HEK293 (cell line): ENCODE measurements around the gene KCNQ2.

ENCODE experiments used
- CTCF ChIA-PET: fragments of 350-600 bp; formaldehyde crosslinking; extraction: SDS; loops from one replicate; lab custom pipeline; 2021; ENCODE audit warnings: antibody characterized with exemption; lab: Yijun Ruan, JAX
- POLR2A ChIA-PET: fragments of 300-600 bp; formaldehyde crosslinking; extraction: SDS; loops from one replicate; lab custom pipeline; 2020; ENCODE audit warnings: antibody characterized with exemption, inconsistent platforms; lab: Yijun Ruan, JAX
- H3K27ac ChIP-seq: fragments of 200-500 bp; sonication (Bioruptor generic); 2 replicates; pipeline ENCODE4 v1.5.1; 2014; ENCODE audit warnings: low read depth, low read length, control low read depth, inconsistent platforms; ENCODE audit errors: extremely low read depth
- H3K36me3 ChIP-seq, 2 experiments: fragments of 200-500 bp in 1 of 2; sonication (Bioruptor generic) in 1 of 2; 1 replicate in 1 of 2; 2 replicates in 1 of 2; pipeline ENCODE4 v1.5.1; 2014 to 2017; ENCODE audit warnings: inconsistent platforms in 2 of 2, low read length in 2 of 2; ENCODE audit not compliant: control insufficient read depth in 2 of 2, insufficient read depth in 1 of 2
- H3K4me1 ChIP-seq: fragments of 200-500 bp; sonication (Bioruptor generic); 2 replicates; pipeline ENCODE4 v1.5.1; 2014; ENCODE audit warnings: mild to moderate bottlenecking, low read length, inconsistent platforms; ENCODE audit not compliant: control insufficient read depth, insufficient read depth
- H3K4me3 ChIP-seq: 2 replicates; pipeline ENCODE4 v1.5.1; 2011; ENCODE audit warnings: low read depth, mild to moderate bottlenecking, control low read depth, low read length, moderate library complexity
- H3K9me3 ChIP-seq: fragments of 200-500 bp; sonication (Bioruptor generic); 2 replicates; pipeline ENCODE4 v1.5.1; 2014; ENCODE audit warnings: low read depth, low read length, inconsistent platforms; ENCODE audit not compliant: control insufficient read depth, insufficient read depth
- ELK4 ChIP-seq: IDR thresholded peaks from 2 replicates; pipeline ENCODE4 v1.6.1; 2011; ENCODE audit warnings: mild to moderate bottlenecking, low read depth, low read length, borderline replicate concordance
- OSR2 ChIP-seq: fragments of 450-650 bp; formaldehyde crosslinking; IDR thresholded peaks from 2 replicates; pipeline ENCODE4 v1.5.1; 2016; ENCODE audit warnings: missing biosample characterization, missing genetic modification characterization
- RBAK ChIP-seq: fragments of 450-650 bp; formaldehyde crosslinking; IDR thresholded peaks from 2 replicates; pipeline ENCODE4 v1.5.1; 2016; ENCODE audit warnings: missing biosample characterization, missing genetic modification characterization
- SETDB1 ChIP-seq: IDR thresholded peaks from one replicate; pipeline ENCODE4 v1.6.1; 2017; ENCODE audit warnings: mild to moderate bottlenecking, low read length, moderate library complexity, mixed read lengths; ENCODE audit not compliant: insufficient read length
- ZBTB11 ChIP-seq: fragments of 450-650 bp; formaldehyde crosslinking; conservative IDR thresholded peaks from 2 replicates; pipeline ENCODE4 v1.5.1; 2016; ENCODE audit warnings: low read depth, missing biosample characterization, missing genetic modification characterization
- ZBTB26 ChIP-seq: fragments of 450-650 bp; formaldehyde crosslinking; optimal IDR thresholded peaks from 2 replicates; pipeline ENCODE3; 2016; ENCODE audit warnings: missing biosample characterization, mild to moderate bottlenecking, missing genetic modification characterization
- ZFHX2 ChIP-seq: fragments of 450-650 bp; formaldehyde crosslinking; conservative IDR thresholded peaks from 2 replicates; pipeline ENCODE4 v1.5.1; 2016; ENCODE audit warnings: missing biosample characterization, missing genetic modification characterization
- ZNF121 ChIP-seq: fragments of 450-650 bp; formaldehyde crosslinking; IDR thresholded peaks from 2 replicates; pipeline ENCODE4 v1.5.1; 2016; ENCODE audit warnings: missing biosample characterization, missing genetic modification characterization
- ZNF174 ChIP-seq: fragments of 450-650 bp; formaldehyde crosslinking; IDR thresholded peaks from 2 replicates; pipeline ENCODE4 v1.5.0; 2017; ENCODE audit warnings: missing biosample characterization, mild to moderate bottlenecking, missing genetic modification characterization
- ZNF239 ChIP-seq: fragments of 450-650 bp; formaldehyde crosslinking; IDR thresholded peaks from 2 replicates; pipeline ENCODE4 v1.5.1; 2016; ENCODE audit warnings: missing biosample characterization, missing genetic modification characterization
- ZNF350 ChIP-seq: fragments of 450-650 bp; formaldehyde crosslinking; IDR thresholded peaks from 2 replicates; pipeline ENCODE4 v1.5.0; 2017; ENCODE audit warnings: missing biosample characterization, mild to moderate bottlenecking, missing genetic modification characterization
- ZNF416 ChIP-seq: fragments of 450-650 bp; formaldehyde crosslinking; IDR thresholded peaks from 2 replicates; pipeline ENCODE4 v1.5.1; 2016; ENCODE audit warnings: missing biosample characterization, missing genetic modification characterization
- ZNF544 ChIP-seq: fragments of 450-650 bp; formaldehyde crosslinking; IDR thresholded peaks from 2 replicates; pipeline ENCODE4 v1.5.0; 2017; ENCODE audit warnings: missing biosample characterization, missing genetic modification characterization
- ZNF555 ChIP-seq: fragments of 450-650 bp; formaldehyde crosslinking; conservative IDR thresholded peaks from 2 replicates; pipeline ENCODE4 v1.5.1; 2017; ENCODE audit warnings: missing biosample characterization, mild to moderate bottlenecking, missing genetic modification characterization, inconsistent platforms
- ZNF645 ChIP-seq: fragments of 450-650 bp; formaldehyde crosslinking; IDR thresholded peaks from 2 replicates; pipeline ENCODE4; 2016; ENCODE audit warnings: missing biosample characterization, missing genetic modification characterization
- ZNF670 ChIP-seq: fragments of 450-650 bp; formaldehyde crosslinking; IDR thresholded peaks from 2 replicates; pipeline ENCODE4 v1.5.1; 2016; ENCODE audit warnings: missing biosample characterization, missing genetic modification characterization, low read depth
- ZNF747 ChIP-seq: fragments of 450-650 bp; formaldehyde crosslinking; IDR thresholded peaks from 2 replicates; pipeline ENCODE4 v1.5.1; 2016; ENCODE audit warnings: missing biosample characterization, missing genetic modification characterization
- ZSCAN4 ChIP-seq: fragments of 450-650 bp; formaldehyde crosslinking; IDR thresholded peaks from 2 replicates; pipeline ENCODE4 v1.5.1; 2017; ENCODE audit warnings: missing biosample characterization, missing genetic modification characterization

The KCNQ2 gene

GRCh38 chr20:63393566-63393965 lies 78.9 kb downstream of the KCNQ2 start (continued):
- TF ChIP-seq ZBTB11 (tag by site-specific recombination) = no peak
- TF ChIP-seq ZFHX2 (tag by site-specific recombination) = no peak
- no peak for TF ChIP-seq ZNF670
- TF ChIP-seq ZNF416 (tag by site-specific recombination) = no peak
- TF ChIP-seq ZNF174 (tag by site-specific recombination) = no peak

GRCh38 chr20:63392465-63393365 lies 79.7 kb downstream of the KCNQ2 start:
- Histone ChIP-seq H3K4me1 (no peaks in the 10 kb centered on the region), H3K36me3 (no peaks in the 10 kb centered on the region), H3K27ac (no peak overlapping the region), H3K4me3 (no peak overlapping the region), H3K9me3 (no peaks in the 10 kb centered on the region)
- ChIA-PET POLR2A (no interaction called here), CTCF (no interaction called here)
- TF ChIP-seq ZNF544 (tag by site-specific recombination) (no peak), SETDB1 (peak; percentile 67)

- Histone ChIP-seq H3K9me3 (no peaks in the 10 kb centered on the region), H3K4me3 (no peak overlapping the region), H3K36me3 (no peaks in the 10 kb centered on the region), H3K27ac (no peak overlapping the region), H3K4me1 (no peaks in the 10 kb centered on the region)
- peak; percentile 81 for TF ChIP-seq ZSCAN4 (tag by site-specific recombination)
- no peak for TF ChIP-seq ZNF350
- TF ChIP-seq RBAK = no peak
- peak; percentile 13; the same call in 1 of the 2 replicates for TF ChIP-seq ZNF121 (tag by site-specific recombination)
- peak; percentile 2 for TF ChIP-seq ZBTB26 (tag by site-specific recombination)
- POLR2A ChIA-PET = no interaction called here
- CTCF ChIA-PET = no interaction called here
Measured at GRCh38 chr20:63387917-63388316, 84.5 kb downstream of the KCNQ2 start.

- Histone ChIP-seq H3K36me3 (no peaks in the 10 kb centered on the region), H3K27ac (no peak overlapping the region), H3K4me3 (no peak overlapping the region), H3K9me3 (no peaks in the 10 kb centered on the region), H3K4me1 (no peaks in the 10 kb centered on the region)
- POLR2A ChIA-PET = no interaction called here
- CTCF ChIA-PET = no interaction called here
- TF ChIP-seq ELK4 (no peak), ZNF645 (tag by site-specific recombination) (no peak), ZNF747 (tag by site-specific recombination) (no peak), ZFHX2 (tag by site-specific recombination) (peak; percentile 71), OSR2 (tag by site-specific recombination) (no peak), ZNF555 (tag by site-specific recombination) (no peak), ZNF239 (tag by site-specific recombination) (no peak)
Measured at GRCh38 chr20:63387393-63387792, 85.1 kb downstream of the KCNQ2 start.
